Measurements from ENCODE around the gene AMER3.
"Not testable (repeated sequence)": the region's sequence is repeated elsewhere in the genome, so short reads cannot be mapped to it uniquely, and the experiment has no call there.

Gene AMER3

DNA sequence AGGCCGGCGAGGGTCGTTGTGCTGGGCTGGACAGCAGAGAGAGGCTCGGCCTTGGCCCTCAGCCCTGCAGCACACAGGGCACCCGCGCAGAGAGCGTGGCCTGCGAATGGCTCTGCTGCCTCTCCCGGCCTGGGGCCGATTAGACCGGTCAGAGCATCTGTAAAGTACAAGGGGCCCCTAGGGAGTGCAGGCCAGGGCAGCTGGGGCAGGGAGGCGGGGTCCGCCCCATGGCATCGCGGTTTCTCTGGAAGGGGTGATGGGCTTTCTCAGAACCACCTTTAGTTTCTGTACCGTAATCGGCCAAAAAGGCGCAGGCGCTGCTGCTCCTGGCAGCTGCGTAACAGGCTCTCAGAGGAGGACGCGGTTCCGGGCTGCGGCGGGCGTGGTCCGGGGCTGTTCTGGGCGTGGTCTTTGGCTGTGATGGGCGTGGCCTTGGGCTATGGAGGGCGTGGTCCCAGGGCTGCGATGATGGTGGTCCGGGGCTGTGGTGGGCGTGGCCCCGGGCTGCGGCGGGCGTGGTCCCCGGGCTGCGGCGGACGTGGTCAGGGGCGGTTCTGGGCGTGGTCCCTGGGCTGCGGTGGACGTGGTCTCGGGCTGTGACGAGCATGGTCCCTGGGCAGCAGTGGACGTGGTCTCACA lies 27.9 kb upstream of the AMER3 start:
- H3K36me3 ChIP-seq = no peaks in the 10 kb centered on the region
- no peaks in the 10 kb centered on the region; the same call in 1 of the 2 replicates for H3K4me1 ChIP-seq
- no peaks in the 10 kb centered on the region for H3K9me3 ChIP-seq
- TF ChIP-seq, protein P1, sequence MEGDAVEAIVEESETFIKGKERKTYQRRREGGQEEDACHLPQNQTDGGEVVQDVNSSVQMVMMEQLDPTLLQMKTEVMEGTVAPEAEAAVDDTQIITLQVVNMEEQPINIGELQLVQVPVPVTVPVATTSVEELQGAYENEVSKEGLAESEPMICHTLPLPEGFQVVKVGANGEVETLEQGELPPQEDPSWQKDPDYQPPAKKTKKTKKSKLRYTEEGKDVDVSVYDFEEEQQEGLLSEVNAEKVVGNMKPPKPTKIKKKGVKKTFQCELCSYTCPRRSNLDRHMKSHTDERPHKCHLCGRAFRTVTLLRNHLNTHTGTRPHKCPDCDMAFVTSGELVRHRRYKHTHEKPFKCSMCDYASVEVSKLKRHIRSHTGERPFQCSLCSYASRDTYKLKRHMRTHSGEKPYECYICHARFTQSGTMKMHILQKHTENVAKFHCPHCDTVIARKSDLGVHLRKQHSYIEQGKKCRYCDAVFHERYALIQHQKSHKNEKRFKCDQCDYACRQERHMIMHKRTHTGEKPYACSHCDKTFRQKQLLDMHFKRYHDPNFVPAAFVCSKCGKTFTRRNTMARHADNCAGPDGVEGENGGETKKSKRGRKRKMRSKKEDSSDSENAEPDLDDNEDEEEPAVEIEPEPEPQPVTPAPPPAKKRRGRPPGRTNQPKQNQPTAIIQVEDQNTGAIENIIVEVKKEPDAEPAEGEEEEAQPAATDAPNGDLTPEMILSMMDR (IDR thresholded peaks at IDR 0.05; ENCODE audit: low read depth, low read length) = no peak
- peak; percentile 89 for DNase-seq
- no peaks in the 10 kb centered on the region for H3K27me3 ChIP-seq
- H3K4me3 ChIP-seq (ENCODE audit: low read depth, low read length) = peak overlapping the region; percentile 50

DNA sequence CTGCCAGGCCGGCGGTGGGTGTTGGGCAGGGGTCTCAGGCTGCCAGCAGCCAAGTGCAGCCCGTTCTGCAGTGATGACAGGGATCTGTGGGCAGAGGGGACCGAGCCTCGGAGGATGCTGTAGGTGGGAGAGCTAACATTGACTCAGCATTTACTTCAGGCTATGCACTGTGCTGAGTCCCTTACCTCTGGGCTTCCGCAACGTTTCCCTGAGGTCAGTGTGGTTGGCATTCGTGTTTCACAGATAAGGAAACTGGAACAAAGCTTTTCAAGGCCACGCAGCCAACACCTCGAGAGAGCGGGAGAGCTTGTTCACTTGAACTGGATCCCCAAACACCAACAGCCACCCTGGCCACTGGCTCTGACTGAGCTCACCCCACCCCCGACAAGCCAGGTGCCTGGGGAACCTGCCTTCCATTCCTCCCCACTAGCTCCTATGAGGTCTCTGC lies 27.3 kb upstream of the AMER3 start:
- TF ChIP-seq, protein P1 (IDR thresholded peaks at IDR 0.05; ENCODE audit: low read depth, low read length) = no peak

DNA sequence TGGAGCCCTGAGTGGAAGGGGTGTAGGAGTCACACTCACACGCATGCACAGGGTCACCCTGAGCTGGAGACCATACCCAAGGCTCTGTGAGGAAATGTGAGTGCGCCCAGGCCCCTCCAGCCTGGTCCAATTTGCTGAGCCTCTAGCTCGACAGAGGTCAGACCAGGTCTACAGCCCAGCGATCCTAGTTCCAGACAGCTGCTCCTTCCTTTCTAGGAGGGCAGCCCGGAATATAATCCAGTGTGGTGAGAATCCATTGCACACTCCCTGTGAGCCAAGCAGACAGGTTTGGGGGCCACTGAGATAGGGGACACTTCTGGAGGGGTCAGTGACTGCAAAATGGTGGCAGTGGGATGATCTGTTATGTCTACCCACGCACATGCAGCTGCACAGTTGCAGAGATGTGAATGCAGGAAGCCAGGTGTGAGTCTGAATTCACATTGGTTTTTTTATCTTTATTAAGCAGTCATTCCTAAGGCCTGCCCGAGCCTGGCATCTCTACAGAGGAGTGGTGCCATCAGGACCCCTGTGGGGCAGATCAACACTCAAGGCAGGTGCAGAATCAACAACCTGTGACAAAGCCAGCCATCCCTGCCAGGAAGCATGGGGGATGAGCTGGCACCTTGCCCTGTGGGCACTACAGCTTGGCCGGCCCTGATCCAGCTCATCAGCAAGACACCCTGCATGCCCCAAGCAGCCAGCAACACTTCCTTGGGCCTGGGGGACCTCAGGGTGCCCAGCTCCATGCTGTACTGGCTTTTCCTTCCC lies 26.6 kb upstream of the AMER3 start, which contains the start of gene GPR148:
TSS of gene GPR148 (plus strand) at position 522 of the 768 bp plus-strand sequence. CDS start at position 604, 82 bp downstream.
- H3K4me1 ChIP-seq = no peaks in the 10 kb centered on the region; the same call in 1 of the 2 replicates
- no peaks in the 10 kb centered on the region for H3K27me3 ChIP-seq
- H3K36me3 ChIP-seq = no peaks in the 10 kb centered on the region
- H3K9me3 ChIP-seq = no peaks in the 10 kb centered on the region
- no peak for DNase-seq
- TF ChIP-seq, protein P1 (IDR thresholded peaks at IDR 0.05; ENCODE audit: low read depth, low read length) = no peak
- H3K4me3 ChIP-seq (ENCODE audit: low read depth, low read length) = peak within 1 kb of the TSS; percentile 50

More for the DNA sequence above, 27.3 kb upstream of the AMER3 start:
- Histone ChIP-seq H3K27me3 (no peaks in the 10 kb centered on the region), H3K4me3 (ENCODE audit: low read depth, low read length) (peak overlapping the region; percentile 50), H3K4me1 (no peaks in the 10 kb centered on the region; the same call in 1 of the 2 replicates), H3K36me3 (no peaks in the 10 kb centered on the region), H3K9me3 (no peaks in the 10 kb centered on the region)
- no peak for DNase-seq

- no peaks in the 10 kb centered on the region for H3K27me3 ChIP-seq
- H3K36me3 ChIP-seq = no peaks in the 10 kb centered on the region
- no peak overlapping the region for H3K4me3 ChIP-seq (ENCODE audit: low read depth, low read length)
- H3K9me3 ChIP-seq = no peaks in the 10 kb centered on the region
- H3K4me1 ChIP-seq = no peaks in the 10 kb centered on the region; the same call in 1 of the 2 replicates
- DNase-seq = no peak
- TF ChIP-seq, protein P1 (IDR thresholded peaks at IDR 0.05; ENCODE audit: low read depth, low read length) = no peak
Observed at GRCh38 chr2:130729322-130730299, 25.7 kb upstream of the AMER3 start.

DNA sequence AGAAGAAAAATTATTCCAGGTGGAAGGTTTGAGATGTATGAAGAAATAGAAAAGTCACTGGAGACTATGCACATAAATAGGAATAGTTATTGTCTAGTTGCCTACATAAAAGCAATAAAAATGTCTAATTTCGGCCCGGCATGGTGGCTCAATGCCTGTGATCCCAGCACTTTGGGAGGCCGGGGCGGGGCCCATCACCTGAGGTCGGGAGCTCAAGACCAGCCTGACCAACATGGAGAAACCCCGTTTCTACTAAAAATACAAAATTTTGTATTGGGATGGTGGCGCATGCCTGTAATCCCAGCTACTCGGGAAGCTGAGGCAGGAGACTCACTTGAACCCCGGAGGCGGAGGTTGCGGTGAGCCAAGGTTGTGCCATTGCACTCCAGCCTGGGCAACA lies 23.1 kb upstream of the AMER3 start:
- H3K4me1 ChIP-seq; H3K27me3 ChIP-seq; H3K9me3 ChIP-seq; DNase-seq; H3K36me3 ChIP-seq; H3K4me3 ChIP-seq (ENCODE audit: low read depth, low read length): not testable (repeated sequence)

DNA sequence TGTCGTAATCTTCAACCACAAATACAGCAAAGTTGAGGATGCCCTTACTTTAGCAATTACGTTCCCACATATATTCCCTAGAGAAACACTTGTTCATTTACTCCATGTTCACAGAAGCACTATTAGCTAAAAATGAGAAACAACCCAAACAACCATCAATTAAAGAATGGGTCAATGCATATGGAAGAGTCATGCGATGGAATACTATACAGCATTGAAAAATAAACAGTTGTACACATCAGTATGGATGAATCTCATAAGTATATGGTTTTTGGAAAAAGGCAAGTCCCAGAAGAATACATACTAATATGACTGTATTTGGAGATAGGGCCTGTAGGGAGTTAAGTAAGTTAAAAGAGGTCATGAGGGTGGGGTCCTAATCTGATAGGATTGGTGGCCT lies 20.1 kb upstream of the AMER3 start:
- DNase-seq = no peak
- no peaks in the 10 kb centered on the region for H3K9me3 ChIP-seq
- H3K4me1 ChIP-seq = no peaks in the 10 kb centered on the region
- TF ChIP-seq, protein P1 (IDR thresholded peaks at IDR 0.05; ENCODE audit: low read depth, low read length) = no peak
- no peak overlapping the region for H3K4me3 ChIP-seq (ENCODE audit: low read depth, low read length)
- H3K36me3 ChIP-seq = no peaks in the 10 kb centered on the region
- H3K27me3 ChIP-seq = no peaks in the 10 kb centered on the region
